PFSK-1 (cell line): Measurements from ENCODE around the gene SNX10.

Experiments used
- POLR2AphosphoS5 ChIP-seq: IDR thresholded peaks from 2 replicates; pipeline ENCODE4 v1.6.1; 2012; ENCODE audit warnings: low read depth, mild to moderate bottlenecking, control low read depth, low read length, moderate library complexity
- REST ChIP-seq, 2 experiments: IDR thresholded peaks; 2 replicates each; pipeline versions ENCODE4 v1.6.1 to v1.8.0; 2011 to 2012; ENCODE audit warnings: low read depth in 2 of 2, low read length in 2 of 2, control low read depth in 1 of 2, inconsistent platforms in 1 of 2, mild to moderate bottlenecking in 1 of 2, moderate library complexity in 1 of 2; ENCODE audit not compliant: insufficient read depth in 1 of 2
- TAF1 ChIP-seq: IDR thresholded peaks from 2 replicates; pipeline ENCODE4 v1.6.1; 2012; ENCODE audit warnings: low read length, control low read depth, borderline replicate concordance; ENCODE audit not compliant: insufficient read depth

- TF ChIP-seq POLR2AphosphoS5 (no peak), TAF1 (no peak), REST (IDR thresholded peaks at IDR 0.05; ENCODE audit: insufficient read depth in 1 of 2, low read depth in 2 of 2, low read length in 2 of 2) (no peak)
Measured at GRCh38 chr7:26365901-26366275, 74.2 kb downstream of the SNX10 start.
